RPMI8226 (cell line): Measurements from ENCODE around the gene ARPC1B.
"Not testable (repeated sequence)": the region's sequence is repeated elsewhere in the genome, so short reads cannot be mapped to it uniquely, and the experiment has no call there.

ENCODE experiments used
- DNase-seq: peaks from one replicate; pipeline ENCODE4 v3.0.0-alpha.2; 2015

The ARPC1B gene

DNA sequence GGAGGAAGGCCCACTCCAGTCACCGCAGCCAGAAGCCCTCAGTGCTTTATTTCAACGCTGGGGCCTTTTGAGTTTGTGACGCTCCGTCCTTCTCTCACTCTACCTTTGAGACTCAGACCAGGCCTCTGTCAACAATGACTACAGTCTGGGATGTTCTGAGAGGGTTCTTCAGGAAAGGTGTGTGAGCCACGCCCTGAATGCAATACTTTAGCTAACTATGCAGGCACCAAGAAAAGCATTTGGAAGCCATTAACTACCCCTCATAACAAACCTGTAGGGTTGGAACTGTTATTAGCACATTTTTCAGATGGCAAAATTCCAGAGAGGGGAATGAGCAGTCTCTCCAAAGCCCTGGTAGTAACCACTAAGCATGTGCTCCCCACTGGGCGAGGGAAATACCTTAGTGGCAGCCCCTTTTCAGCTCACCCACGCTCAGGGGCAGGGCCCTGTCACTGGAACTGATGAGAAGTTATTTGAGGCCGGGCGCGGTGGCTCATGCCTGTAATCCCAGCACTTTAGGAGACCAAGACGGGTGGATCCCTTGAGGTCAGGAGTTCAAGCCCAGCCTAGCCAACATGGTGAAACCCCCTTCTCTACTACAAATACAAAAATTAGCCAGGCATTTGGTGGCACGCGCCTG, 5.7 kb upstream of the ARPC1B start:
- DNase-seq = no peak

DNA sequence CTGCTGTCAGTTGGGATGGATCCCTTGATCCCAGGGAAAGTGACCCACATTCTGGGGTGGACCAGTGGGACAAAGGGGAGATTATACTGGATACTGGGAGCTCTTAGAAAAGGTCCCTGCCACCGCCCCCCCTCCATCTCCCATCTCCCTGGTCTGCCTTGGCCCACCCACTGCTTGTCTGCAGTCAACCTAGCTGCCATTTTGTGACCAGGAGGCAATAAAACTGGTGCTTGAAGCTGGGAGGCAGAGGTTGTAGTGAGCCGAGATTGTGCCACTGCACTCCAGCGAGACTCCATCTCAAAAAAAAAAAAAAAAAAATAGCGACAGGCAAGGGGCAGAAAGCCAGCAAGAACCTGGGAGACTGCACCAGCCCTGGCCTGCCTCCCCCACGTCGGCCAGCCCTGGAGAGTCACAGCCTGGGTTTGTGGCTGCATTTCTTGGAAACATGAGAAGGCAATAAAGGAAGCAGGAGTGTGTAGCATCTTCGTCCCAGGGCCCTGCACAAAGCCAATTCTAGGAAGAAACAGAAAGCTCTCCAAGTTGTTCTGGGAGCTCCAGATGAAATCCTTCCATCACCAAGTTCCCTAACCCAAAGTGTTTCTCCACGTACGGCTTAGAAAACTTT, 4.7 kb upstream of the ARPC1B start:
- no peak for DNase-seq

DNA sequence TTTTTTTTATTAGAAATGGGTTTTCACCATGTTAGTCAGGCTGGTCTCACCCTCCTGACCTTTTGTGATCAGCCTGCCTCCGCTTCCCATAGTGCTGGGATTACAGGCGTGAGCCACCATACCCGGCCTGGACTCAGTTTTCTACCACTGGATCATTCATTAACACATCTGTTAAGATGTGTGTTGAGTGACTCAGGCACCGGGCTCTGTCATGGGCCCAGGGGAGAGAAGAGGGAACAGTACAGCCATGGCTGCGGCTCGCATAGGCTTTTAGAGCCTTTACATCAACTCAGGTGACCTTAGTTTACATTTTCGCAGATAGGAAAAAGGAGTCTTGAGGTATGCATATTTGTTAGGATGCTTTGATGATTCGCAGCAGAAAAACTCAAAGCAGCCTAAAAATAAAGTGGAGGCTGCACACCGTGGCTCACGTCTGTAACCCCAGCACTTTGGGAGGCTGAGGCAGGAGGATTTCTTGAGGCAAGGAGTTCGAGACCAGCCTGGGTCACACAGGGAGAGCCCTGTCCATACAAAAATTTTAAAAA, 3.1 kb upstream of the ARPC1B start:
- no peak for DNase-seq

DNA sequence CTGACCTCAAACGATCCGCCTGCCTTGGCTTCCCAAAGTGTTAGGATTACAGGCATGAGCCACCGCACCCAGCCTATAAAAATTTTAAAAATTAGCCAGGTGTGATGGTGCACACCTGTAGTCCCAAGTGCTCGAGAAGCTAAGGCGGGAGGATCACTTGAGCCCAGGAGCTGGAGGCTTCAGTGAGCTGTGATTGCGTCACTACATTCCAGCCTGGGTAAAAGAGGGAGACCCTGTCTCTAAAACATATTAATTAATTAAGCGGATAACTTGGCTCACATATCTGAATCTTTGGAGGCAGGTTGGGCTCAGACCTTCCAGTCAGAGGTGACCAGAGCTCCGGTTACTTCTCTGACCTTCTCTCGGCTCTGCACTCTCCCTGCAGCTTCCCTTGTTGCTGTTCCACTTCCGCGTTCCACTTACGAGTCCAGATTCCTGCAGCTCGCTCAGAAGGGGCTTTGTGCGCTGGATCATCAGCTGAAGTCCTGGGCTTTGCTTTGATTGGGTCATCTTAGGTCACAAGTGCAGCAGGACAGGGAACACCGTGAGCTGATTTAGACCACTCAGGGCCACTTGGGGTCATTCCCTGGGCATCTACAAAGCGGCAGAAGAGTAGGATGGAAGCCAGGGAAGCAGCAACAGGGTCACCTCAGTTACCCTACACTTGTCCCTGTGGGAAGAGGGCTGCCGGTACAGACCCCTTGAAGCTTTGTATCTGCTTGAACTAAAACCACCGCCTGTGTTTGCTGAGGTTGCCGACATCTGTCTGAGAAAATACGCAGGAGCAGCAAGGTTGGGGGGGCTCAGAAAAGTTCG, 2.0 kb upstream of the ARPC1B start:
- no peak for DNase-seq

DNA sequence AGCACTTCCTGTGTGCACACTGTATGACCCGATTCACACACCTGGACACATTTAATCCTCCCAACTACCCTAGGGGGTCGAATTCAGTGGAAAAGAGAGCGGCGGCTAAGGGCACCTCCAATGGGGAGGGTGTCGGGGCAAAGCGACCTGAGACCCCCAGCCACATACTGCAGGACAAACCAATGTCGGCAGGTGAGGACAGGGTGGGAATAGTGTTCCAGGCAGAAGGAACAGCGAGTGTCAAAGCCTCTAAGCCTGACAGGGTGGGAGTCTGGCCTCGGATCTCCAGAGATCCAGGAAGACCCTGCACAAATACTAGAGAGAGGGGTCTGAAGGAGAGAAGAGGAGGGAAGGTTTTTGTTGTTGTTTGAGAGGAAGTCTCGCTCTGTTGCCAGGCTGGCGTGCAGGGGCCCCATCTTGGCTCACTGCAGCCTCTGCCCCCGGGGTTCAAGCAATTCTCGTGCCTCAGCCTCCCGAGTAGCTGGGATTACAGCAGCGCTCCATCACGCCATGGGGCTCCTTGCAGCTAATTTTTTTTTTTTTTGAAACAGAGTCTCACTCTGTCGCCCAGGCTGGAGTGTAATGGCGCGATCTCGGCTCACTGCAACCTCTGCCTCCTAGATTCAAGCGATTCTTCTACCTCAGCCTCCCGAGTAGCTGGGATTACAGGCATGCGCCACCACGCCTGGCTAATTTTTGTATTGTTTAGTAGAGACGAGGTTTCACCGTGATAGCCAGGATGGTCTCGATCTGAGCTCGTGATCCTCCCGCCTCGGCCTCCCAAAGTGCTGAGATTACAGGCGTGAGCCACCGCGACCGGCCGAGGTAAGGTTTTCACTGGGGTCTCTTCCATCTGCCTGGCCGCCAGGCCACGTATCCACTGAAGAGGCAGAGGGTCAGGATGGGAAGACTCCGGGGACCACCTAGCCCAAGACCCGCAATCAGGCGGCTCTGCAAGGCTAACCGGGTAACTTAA, 1.2 kb upstream of the ARPC1B start:
- no peak for DNase-seq

DNA sequence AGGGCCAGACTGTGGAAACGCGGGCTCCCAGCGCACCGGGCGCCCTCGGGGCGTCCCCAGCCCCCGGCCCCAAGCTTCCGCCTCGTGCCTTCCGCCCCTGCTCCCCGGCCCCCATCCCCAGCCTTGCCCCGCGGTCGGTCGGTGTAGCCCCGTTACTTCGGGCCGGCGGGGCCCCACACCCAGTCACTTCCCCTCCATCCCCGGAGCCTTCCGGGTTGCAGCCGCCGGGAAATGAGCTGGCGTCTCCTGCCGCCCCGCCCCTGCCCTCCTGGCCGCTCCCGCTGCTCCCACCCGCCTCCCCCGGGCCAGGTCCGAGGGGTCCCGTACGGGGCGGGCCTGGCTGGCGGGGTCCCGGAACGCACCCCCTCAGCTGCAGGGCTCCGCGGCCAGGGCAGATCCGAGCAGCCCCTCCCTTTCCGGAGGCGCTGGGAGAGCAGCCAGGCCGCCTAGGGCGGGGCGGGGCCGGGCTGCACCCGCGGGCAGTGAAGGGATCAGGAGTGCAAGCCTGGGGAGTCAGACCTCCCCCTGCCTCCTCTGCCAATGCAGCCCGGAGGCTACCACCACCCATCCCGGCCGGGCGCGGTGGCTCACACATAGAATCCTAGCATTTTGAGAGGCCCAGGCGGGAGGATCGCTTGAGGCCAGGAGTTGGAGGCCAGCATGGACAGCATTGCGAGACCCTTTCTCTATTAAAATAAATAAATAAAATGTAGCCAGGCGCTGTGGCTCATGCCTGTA, 709 bp downstream of the ARPC1B start:
- DNase-seq = peak; percentile 90

DNA sequence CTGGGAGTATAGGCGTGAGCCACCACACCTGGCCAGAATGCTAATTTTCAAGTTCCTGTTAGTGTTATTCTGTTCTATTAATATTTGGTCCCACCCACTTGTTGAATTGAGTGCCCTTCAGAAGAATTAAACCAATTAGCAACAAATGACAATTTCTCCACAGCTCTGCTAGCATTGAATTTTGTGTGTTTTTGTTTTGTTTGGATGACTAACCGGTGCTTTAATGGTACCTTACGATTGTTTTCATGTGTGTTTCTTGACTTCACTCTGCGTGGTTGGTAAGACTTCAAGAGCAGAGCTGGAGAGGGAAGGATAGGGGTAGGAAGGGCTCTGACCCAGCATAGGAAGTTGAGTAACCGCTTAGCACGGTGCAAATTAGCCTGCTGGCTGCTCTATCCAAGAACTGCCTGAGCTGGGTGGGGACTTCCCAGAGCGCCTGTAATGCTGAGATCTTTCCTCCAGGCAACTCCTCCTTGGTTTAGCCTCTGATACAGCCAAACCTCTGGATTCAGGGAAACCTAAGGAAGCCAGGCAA, 4.6 kb downstream of the ARPC1B start:
- DNase-seq = peak; percentile 41

- not testable (repeated sequence) for DNase-seq
These were observed 5.1 kb downstream of the ARPC1B start for GRCh38 chr7:99379693-99380031.

- DNase-seq = peak; percentile 80
These were observed 5.7 kb downstream of the ARPC1B start for GRCh38 chr7:99380032-99380822.

- DNase-seq = peak; percentile 89
These were observed 6.5 kb downstream of the ARPC1B start for GRCh38 chr7:99380823-99381663.

DNA sequence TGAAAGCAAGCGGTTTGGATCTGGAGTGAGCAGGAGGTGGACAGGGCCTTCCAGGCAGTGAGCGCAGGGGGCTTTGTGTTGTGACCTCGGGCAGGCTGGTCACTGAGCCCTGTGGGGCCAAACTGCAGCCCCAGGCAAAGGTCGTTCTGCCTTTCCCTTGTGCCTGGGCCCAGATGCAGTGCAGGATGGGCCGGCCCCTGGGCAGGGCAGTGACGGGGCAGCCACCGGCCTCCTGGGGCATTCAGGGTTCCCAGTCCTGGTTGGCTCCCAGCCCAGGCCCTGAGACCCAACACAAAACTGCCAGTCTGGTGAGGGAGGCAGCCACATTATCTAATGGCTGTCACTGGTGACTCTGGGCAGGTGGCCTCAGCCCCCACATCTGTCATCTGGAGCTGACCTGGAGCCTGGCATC, 7.1 kb downstream of the ARPC1B start:
- DNase-seq = peak; percentile 63

GRCh38 chr7:99383203-99383602, 8.7 kb downstream of the ARPC1B start:
- DNase-seq = no peak

DNA sequence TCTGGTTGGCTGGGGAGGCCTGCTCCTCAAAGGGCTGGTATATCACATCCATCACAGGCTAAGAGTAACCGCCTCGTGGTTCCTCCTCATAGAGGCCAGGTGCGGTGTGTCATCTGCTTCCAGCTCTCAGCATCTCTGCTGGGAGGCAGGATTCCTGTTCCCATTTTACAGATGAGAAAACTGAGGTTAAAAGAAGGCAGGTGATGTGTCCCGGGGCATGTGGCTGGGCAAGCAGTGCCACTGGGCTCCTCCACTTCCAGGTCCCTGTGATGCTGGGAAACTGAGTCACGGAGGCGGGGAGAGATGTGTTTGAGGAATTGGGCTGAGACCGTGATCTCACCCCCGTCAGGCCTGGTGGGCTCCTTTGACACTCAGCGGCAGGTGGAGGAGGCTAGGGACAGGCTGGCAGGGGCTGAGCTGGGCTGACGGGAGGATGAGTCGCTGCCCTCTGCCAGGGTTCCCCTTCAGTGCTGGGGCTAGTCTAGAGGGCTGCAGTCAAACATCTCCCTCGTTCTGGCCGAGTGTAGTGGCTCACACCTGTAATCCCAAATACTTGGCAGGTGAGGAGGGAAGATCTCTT, 9.4 kb downstream of the ARPC1B start:
- no peak for DNase-seq

DNA sequence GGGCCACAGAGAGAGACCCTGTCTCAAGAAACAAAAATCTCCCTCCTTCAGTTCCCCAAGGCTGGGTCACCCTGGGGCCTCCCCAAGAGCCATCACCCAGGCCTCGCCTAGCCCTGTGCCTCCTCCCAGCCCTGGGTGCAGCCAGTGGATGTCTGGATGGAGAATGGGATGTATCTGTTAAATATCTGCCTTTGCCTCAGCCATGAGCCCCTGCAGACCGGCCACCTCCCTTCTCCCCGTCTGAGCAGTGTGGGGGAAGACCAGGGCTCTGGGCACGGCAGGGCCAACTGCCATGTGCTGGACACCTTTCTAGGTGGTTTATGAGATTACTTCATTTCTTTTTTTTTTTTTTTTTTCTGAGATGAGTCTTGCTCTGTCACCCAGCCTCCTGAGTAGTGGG, 10.0 kb downstream of the ARPC1B start:
- DNase-seq = no peak

DNA sequence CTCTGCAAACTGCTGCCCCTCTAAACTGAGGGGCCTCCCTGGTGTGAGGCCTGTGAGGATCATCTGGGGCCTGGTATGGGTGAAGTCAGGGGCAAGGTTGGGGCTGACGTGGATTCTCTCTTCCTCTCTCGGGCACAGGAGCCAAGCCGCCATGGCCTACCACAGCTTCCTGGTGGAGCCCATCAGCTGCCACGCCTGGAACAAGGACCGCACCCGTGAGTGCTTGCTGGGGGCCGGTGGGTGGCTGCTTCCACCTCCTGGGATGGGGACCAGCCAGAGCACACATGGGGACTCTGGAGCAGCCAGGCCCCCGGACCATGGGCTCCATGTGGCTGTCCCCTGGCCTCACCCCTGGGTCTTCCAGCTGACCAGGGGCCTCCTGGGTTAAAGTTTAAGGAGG, 11.0 kb downstream of the ARPC1B start:
- no peak for DNase-seq

GRCh38 chr7:99386584-99387238, 12.2 kb downstream of the ARPC1B start:
- DNase-seq = peak; percentile 55

- not testable (repeated sequence) for DNase-seq
These were observed 12.7 kb downstream of the ARPC1B start for GRCh38 chr7:99387239-99387635.

- no peak for DNase-seq
These were observed 13.4 kb downstream of the ARPC1B start for GRCh38 chr7:99387912-99388311.

DNA sequence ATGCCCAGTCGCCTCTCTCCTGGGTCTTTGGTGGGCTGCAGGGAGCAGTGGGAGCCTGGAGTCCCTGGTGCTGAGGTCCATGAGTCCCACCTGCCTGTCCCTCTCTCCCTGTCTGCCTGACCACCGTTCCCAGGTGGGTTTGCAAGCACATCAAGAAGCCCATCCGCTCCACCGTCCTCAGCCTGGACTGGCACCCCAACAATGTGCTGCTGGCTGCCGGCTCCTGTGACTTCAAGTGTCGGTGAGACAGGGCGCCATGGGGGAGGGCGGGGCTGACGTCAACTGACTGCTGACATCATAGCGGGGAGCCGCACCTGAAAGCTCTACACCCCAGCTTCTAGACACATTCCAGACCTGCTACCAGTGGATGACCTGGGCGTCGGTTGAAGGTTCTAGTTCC, 15.2 kb downstream of the ARPC1B start:
- no peak for DNase-seq
